HG03066 (cell line): ENCODE measurements around the gene MYOG.

ENCODE experiments used
- ATAC-seq: cut with Tn5 transposase; IDR thresholded peaks from one replicate; pipeline ENCODE4 v1.9.1; 2021; ENCODE audit warnings: low read depth; ENCODE audit not compliant: unreplicated experiment

MYOG gene

DNA sequence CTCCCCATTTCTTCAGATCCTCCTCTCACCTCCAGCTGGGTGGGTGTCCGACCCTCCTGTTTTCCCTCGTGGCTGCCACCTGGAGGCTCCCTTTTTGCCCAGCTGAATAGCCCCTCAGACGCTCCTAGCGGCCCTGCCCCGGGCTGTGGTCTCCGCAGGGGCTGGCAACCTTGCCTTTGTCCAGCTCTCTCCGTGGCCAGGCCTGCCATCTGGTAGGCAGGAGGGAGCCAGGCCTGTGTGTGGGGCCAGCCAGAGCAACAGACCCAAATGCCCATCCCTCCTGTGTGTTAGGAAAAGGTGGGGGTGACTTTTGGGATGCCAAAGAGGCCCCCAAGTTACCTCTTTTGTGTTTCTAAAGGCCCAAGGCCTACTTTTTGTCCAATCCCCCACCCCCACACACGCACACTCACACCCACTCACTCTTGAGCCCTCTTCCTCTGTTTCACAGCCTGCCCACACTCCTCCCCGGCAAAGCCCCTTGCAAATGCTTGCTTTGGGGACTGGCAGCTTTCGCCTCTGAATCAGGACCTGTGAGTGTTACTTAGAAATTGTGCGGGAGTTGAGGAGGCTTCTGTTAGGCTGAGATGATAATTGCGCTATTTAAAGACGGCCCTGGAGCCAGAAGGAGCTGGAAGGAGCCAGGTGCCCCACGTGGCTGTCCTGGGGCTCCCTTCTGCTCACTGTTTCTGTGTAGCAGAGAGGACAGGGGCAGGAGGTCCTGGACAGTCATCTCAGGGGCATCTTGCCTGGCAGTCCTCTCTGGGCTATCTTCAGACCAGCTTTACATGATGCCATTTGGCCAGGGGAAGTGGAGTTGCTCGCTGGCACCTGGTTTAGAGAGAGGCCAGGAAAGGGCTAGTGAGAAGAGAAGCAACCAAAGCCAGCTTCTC lies 50.5 kb downstream of the MYOG start:
- ATAC-seq, result no peak

GRCh38 chr1:203034422-203035110 lies 51.2 kb downstream of the MYOG start:
- no peak for ATAC-seq

- ATAC-seq, result no peak
Measured at GRCh38 chr1:203033917-203034316, 51.9 kb downstream of the MYOG start.

- no peak for ATAC-seq
Measured at GRCh38 chr1:203033287-203033686, 52.5 kb downstream of the MYOG start.
